Type B pancreatic cell (in vitro differentiated cells): Measurements from ENCODE around the gene PGAM5. TPM values are rescaled to one million over a fixed set of nuclear protein-coding genes. Genes with fewer than 3 reads are reported as not detected.

Experiments
- DNase-seq: peaks from one replicate; pipeline ENCODE4 v3.0.0; 2021; ENCODE audit warnings: mixed read lengths; ENCODE audit not compliant: unreplicated experiment; ENCODE audit errors: extremely low spot score
- H3K27ac Mint-ChIP-seq: 2 replicates; pipeline ENCODE4 v1.8.0; 2021; ENCODE audit warnings: mild to moderate bottlenecking, mixed read lengths
- H3K27me3 Mint-ChIP-seq: 2 replicates; pipeline ENCODE4 v1.8.0; 2021; ENCODE audit warnings: mixed read lengths
- H3K36me3 Mint-ChIP-seq: 2 replicates; pipeline ENCODE4 v1.8.0; 2021; ENCODE audit warnings: mixed read lengths
- H3K4me1 Mint-ChIP-seq: one replicate; pipeline ENCODE4 v1.8.0; 2021; ENCODE audit warnings: mixed read lengths; ENCODE audit not compliant: unreplicated experiment
- H3K4me3 Mint-ChIP-seq: 2 replicates; pipeline ENCODE4 v1.8.0; 2021; ENCODE audit warnings: mild to moderate bottlenecking, mixed read lengths
- H3K9me3 Mint-ChIP-seq: 2 replicates; pipeline ENCODE4 v1.8.0; 2021; ENCODE audit warnings: mixed read lengths
- CTCF ChIP-seq: fragments of 200-600 bp; sonication (generic); conservative IDR thresholded peaks from 2 replicates; pipeline ENCODE4 v1.5.0; 2021; ENCODE audit warnings: antibody characterized with exemption, mild to moderate bottlenecking
- total RNA-seq: library from RNA; stranded (reverse); gene quantifications from 2 replicates; pipeline ENCODE4 v1.2.1, GENCODE V29; 2021; ENCODE audit warnings: low replicate concordance

Gene PGAM5
- total RNA-seq, 1 donor from 2014 or later, result 41.0 TPM

DNA sequence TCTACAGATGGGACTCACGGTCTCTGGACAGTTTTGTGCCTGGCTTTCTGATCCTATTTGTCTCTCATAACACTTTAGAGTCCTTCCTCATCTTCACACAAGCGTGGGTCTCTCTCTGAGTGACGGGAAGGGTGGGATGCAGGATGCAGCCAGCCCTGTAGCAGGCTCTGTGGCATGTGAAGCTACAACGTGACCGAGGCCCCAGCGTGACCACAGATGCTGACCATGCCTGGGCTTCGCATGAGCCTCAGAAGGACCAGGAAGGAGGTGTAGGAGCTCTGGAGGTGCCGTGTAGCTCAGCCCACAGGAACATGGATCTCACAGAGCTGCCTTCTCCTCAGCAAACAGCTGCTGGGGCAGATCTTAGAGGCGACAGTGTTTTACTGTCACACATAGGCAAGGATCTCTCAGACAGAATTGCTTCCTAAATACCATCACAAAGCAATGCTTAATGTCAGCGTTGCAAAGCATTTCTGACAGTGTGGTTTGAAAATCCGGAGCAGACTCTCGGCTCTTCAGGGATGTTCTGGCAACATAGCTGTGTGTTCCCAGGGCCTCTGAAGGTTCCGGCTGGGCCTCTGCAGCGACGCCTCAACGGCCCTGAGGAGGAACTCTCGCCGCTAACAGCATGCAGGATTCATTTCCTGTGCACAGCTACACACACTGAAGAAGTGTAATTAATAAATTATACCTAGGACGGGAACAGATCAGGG is 29.1 kb downstream of the PGAM5 start:
- H3K27me3 Mint-ChIP-seq, result no peaks in the 10 kb centered on the region
- no peak overlapping the region for H3K4me3 Mint-ChIP-seq
- no peak for DNase-seq
- H3K9me3 Mint-ChIP-seq, result no peaks in the 10 kb centered on the region
- TF ChIP-seq CTCF, result no peak
- no peaks in the 10 kb centered on the region for H3K4me1 Mint-ChIP-seq
- H3K27ac Mint-ChIP-seq, result no peak overlapping the region
- H3K36me3 Mint-ChIP-seq, result peaks cover 33% of the 10 kb centered on the region

DNA sequence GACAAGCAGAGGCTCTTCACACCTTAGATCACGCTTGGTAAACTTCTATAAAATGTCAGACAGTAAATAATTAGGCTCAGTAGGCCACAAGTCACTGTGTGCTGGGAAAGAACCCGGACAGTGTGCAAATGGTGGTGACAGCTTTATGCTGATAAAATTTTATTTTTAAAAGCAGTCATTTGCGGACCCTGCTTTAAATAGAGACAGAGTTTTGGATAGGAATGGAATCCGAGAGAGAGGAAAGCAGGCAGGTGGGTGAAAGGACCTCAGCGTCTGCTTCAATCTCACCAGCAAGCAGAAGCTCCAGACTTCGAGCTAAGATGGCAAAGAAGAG is 29.6 kb downstream of the PGAM5 start:
- Mint-ChIP-seq H3K27ac (no peak overlapping the region), H3K4me3 (no peak overlapping the region), H3K4me1 (no peaks in the 10 kb centered on the region), H3K36me3 (peaks cover 33% of the 10 kb centered on the region), H3K9me3 (no peaks in the 10 kb centered on the region), H3K27me3 (no peaks in the 10 kb centered on the region)
- no peak for TF ChIP-seq CTCF
- no peak for DNase-seq

- H3K27me3 Mint-ChIP-seq, result no peaks in the 10 kb centered on the region
Measured at GRCh38 chr12:132740652-132741051, 30.0 kb downstream of the PGAM5 start.

DNA sequence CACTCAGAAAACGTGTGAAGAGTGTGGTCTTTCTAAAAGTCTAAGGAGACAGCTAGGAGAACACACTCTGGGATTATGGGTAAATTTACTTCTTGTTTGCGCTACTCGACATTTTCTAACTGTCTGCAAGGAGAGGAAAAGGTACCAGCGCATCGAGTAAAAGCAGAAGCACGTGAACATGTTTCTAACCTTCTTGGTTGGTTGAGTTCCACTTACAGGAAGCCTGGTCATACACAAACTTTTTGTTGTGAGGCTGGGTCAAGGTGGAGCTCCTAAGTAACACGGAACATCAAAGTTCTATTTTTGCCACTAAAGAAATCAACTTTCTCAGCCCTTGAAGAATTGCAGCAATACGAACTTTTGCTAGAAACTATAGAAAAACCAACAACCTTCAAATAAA is 31.0 kb downstream of the PGAM5 start:
- Mint-ChIP-seq H3K4me1 (no peaks in the 10 kb centered on the region), H3K36me3 (peaks cover 36% of the 10 kb centered on the region), H3K4me3 (no peak overlapping the region), H3K9me3 (no peaks in the 10 kb centered on the region), H3K27ac (no peak overlapping the region), H3K27me3 (no peaks in the 10 kb centered on the region)
- no peak for DNase-seq
- TF ChIP-seq CTCF, result no peak

More at GRCh38 chr12:132740652-132741051, 30.0 kb downstream of the PGAM5 start:
- no peak for DNase-seq
- Mint-ChIP-seq H3K9me3 (no peaks in the 10 kb centered on the region), H3K4me1 (no peaks in the 10 kb centered on the region), H3K27ac (no peak overlapping the region), H3K4me3 (no peak overlapping the region), H3K36me3 (peaks cover 36% of the 10 kb centered on the region)
- no peak for TF ChIP-seq CTCF

DNA sequence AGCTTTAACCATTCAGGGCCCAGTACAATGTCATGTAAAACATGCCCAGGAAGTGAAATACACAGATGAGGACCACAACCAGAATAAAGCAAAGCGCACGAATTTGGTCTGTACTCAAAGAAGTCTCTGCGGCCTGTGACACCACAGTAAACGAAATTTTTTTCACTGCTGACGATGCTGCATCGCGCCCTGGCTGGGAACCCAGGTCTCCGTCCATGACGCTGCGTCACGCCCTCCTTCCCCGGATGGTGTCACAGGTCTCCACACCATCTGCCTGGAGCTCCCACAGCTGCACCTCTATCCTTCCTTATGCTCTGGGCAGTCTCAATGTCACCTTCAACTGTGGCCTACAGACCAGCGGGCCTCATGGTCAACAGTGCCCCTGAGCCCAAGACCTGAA is 33.2 kb downstream of the PGAM5 start:
- H3K36me3 Mint-ChIP-seq, result peaks cover 30% of the 10 kb centered on the region
- no peak for TF ChIP-seq CTCF
- no peak for DNase-seq
- no peak overlapping the region for H3K27ac Mint-ChIP-seq
- no peak overlapping the region for H3K4me3 Mint-ChIP-seq
- no peaks in the 10 kb centered on the region for H3K9me3 Mint-ChIP-seq
- H3K27me3 Mint-ChIP-seq, result no peaks in the 10 kb centered on the region
- H3K4me1 Mint-ChIP-seq, result no peaks in the 10 kb centered on the region

DNA sequence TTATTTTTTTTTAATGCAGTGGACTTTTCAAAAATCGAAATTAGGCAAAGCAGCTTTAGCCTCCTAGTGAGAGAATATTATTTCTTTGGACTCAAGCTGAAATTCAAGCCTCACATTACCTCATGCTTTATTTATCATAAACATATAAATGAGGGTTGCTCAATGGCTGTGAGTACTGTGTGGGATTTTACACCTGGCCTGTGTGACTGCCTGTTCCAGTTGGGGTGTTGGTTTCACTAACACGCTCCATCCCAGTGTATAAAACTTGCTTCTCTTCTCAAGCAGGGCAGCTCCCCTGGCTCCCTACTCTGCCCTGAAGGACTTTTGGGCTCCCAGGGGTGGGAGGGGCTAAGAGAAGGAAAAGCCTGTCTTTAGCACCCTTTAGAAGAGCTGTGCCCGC is 36.0 kb downstream of the PGAM5 start:
- H3K4me1 Mint-ChIP-seq, result no peaks in the 10 kb centered on the region
- no peak overlapping the region for H3K27ac Mint-ChIP-seq
- no peak for DNase-seq
- H3K27me3 Mint-ChIP-seq, result no peaks in the 10 kb centered on the region
- no peaks in the 10 kb centered on the region for H3K9me3 Mint-ChIP-seq
- TF ChIP-seq CTCF, result no peak
- H3K36me3 Mint-ChIP-seq, result peaks cover 21% of the 10 kb centered on the region
- no peak overlapping the region for H3K4me3 Mint-ChIP-seq
